GM18517 (cell line): ENCODE measurements around the gene MAGI1.
"Not testable (repeated sequence)": the region's sequence is repeated elsewhere in the genome, so short reads cannot be mapped to it uniquely, and the experiment has no call there.

ENCODE experiments used
- ATAC-seq: cut with Tn5 transposase; IDR thresholded peaks from one replicate; pipeline ENCODE4 v1.9.1; 2021; ENCODE audit warnings: mild to moderate bottlenecking, moderate library complexity; ENCODE audit not compliant: unreplicated experiment

Gene MAGI1

DNA sequence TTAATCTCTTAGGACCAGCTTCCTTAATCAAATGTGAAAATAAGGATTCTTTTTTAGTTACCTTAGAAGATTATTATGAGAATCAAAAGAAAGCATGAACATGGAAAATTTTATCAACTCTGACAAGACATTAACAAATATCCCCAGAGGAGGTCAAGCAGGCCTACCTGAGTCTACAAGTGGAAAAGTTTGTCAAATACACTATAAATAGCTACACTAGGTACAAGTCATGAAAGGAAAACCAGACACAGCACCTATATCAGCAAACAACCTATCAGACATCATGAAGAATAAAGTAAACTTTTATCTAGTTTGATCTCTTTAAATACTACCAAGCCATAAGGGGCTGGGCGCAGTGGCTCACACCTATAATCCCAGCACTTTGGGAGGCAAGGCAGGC, 126.1 kb downstream of the MAGI1 start:
- ATAC-seq: no peak

DNA sequence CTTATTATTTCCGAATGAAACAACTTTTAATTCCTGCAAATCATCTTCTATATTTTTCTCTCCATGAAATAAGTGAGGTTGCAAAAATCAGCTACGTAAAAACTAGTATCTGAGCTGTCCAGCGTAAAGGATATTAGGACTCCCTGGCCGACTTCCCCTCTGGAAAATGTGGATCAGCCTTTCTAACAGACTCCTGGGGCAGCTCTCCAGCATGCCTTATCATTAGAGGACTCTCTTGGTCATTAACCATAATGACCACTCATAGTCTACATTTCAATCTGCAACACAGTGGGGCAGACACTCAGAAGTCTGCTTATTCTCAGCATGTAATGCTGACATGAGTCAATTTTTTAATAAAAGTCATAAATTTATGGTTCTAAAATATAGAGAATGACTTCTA, 130.1 kb downstream of the MAGI1 start:
- no peak for ATAC-seq

DNA sequence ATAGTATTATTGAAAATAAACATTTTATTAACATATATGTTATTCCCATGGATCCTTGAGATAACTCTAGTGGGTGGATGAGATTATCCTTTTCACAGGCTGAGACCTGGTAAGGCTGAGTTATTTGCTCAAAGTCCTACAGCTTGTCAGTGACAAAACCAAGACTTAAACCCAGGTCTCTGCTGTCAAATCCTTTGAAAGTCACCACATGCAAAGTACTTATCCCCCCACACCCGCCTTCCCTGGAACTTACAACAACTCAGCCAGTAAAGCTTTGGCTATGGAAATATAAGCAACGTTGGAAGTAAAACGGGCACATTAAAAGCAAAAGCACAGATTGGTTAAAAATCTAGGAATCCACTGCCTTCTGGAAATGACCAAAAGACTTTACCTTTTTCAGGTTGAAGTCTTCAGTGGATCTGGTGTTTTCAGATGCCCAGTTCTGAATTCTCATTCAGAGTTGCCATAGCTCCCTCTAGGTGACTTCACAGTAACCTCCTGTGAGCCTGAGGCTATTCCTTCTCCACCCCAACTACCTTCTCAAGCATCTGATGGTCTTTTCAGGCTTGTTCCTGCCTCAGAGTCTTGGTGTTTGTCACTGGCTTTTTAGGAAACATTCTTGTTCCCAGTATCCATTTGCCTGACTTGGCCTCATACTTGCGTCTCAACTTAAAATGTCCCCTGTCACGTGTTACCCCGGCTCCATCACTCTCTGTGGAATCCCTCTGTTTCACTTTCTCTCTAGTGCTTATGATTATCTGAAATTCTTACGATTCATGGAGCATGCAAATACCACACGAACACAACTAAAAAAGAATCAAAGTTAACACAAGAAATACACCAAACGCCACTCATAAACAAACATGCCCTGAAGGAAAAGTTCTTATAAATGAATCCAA, 131.2 kb downstream of the MAGI1 start:
- no peak for ATAC-seq

DNA sequence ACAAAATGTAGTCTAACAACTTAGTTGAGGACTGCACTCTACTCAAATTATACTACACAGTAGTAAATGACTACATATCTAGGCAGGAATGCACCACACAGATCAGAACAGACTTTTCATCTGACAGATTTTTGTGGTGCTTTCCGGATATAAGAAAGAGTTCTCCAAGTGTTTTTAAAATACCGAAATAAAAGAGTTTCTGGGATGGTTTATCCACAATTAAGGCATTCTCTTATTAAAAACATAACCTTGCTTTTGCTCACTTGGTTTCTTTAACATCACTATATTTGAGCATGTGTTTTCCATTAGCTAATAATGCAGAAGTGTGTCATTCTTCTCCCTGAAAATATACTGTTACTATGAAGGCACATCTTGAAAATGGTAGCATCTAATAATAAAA, 132.9 kb downstream of the MAGI1 start:
- ATAC-seq: no peak

DNA sequence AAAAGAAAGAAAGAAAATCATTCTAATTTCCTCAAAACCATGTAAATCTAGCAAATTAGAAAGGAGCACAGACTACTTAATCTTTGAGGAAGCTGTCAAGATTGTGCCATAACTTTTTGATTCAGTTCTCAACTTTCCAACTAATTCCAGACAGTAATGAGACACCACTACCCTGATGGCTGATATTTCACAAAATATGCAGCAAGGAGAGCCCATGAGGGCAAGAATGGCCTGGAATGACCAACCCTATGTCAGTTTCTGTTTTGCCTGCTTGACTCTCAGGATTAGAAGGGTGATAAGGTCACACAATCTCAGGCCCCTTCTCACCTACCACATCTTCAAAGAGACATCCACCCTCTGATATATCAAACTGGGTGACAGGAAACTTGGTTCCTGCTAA, 134.7 kb downstream of the MAGI1 start:
- ATAC-seq: no peak

DNA sequence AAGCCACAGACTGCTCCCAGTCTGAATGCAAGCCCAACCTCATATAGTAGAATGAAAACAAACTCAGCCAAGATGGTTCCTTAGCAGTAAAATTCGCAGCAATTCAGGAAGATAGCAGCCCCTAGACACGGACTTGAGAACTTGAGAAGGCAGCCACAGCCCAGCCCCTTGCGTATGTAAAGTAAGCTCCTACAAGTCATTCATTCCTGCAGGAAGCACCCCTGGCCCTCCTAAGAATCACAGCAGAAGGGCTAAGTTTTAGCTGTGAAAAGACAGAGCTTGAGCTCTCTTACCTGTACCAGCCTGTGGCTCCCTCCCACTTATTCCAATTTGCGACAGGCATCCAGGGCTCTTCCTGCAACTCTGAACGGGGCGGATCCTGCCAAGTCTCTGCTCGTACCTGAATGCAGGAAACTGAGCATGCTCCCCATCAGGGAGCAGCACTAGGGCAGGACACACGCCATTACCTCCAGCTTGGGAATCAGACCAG, 136.4 kb downstream of the MAGI1 start:
- ATAC-seq: no peak

DNA sequence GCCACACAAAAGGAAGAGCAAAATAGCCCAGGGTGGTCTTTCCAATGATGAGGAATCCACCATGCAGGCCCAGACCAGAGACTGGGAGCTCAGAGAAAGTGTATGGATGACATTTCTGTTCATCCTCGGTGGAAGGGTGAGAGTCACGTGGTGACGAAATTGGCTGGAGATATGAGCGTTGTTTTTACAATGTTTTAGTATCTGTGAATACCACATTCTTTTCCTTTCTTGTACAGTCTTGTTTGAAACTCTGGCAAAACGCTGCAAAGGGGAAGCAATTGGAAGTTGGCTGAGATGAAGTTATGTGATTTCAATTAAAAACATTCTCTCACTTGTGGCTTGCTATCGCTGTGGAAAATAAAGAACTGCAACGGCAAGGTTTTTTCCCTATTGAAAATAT, 137.5 kb downstream of the MAGI1 start:
- ATAC-seq: no peak

DNA sequence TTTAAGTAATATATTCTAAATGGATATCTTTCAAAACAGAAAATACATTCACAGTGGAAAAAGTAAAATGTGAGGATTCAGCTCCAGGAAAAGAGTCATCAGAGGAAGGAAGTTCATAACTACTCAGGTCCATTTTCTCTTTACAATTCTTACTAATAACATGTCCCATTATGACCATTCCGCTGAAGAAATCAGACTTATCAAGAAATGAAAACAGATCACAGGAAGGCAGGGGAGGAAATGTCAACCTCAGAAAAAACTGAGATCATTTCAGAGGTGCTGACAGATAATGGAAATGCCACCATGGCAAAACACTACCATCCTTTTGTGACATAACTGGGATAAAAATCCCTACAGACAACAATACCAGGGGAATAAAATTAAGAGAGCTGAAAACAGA, 139.5 kb downstream of the MAGI1 start:
- ATAC-seq: no peak

DNA sequence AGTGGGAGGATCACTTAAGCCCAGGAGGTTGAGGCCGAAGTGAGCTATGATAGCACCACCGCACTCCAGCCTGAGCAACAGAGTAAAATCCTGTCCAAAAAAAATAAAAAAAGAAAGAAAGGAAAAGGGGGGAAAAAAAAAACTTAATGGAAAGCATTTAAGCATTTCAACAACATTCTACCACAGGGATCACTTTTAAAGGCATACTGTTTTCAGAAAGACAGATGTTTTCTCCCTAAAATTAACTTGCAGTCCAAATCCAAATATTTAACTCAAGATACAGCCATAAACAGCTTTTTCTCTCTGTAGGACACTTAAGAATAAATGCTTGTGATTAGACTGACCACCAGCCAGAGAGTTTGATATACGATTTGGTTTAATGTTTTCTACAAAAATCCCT, 141.0 kb downstream of the MAGI1 start:
- ATAC-seq: no peak

DNA sequence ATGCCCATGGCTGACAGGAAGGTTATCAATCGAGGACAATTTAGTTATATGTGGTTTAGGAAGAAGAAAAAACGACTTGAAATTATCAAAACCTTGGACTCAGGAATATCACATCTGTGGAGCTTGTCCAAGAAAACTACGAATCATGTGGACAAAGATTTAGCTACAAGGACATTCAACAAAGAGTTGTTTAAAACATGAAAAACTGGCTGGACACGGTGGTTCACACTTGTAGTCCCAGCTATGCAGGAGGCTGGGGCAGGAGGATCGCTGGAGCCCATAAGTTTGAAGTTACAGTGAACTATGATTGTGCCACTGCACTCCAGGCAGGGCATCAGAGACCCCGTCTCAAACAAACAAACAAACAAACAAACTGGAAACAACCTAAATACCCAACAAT, 142.4 kb downstream of the MAGI1 start:
- ATAC-seq: no peak

DNA sequence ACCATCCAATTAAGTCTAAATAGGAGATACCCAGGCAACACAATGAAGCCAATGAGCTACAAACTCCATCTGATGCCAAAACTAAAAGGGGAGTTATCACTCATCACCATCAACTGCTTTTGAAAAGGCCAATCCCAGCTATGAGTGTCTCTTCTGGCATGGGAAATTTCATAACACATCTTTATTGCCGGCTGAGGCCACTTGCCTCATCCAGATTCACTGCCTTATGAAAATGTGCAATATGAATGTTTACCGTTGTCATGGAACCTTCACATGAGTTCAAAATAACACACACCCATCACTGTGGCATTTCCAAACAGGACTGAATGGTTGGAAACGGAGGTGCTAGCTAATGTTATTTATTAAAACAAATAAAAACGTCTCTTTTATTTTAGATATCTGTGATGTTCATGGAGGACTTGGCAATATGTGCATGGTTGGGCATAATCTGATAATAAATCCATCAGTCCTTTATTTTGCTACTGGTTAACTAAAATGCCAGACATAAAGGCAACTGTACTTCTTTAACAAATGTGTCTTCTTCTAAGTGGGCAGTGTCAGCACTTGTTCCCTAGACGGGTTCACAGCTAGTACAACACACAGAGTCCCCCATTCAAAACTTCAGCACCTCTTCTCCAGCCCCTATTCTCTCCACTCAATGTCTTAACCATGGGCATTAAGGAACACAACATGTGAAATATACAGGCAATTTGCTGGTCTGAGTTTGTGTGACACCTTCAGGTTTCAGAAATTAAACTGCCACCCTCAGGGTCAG, 143.9 kb downstream of the MAGI1 start:
- ATAC-seq: no peak

DNA sequence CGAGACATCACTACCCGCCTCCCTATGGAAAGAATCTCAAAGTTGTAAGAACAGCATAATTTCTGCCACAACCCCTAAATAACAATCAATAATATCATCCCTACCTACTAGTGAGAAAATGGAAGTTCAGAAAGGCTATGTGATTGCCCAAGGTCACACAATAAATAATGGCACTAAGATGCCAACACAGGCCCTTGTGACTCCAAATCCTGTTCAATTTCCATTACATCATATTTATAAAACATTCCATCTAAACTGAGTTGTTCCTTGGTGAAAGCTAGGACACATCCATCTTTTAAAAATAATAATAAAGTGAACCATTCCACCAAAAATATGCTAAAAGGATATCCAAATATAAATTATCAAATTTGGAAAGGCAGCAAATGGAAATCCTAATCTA, 144.6 kb downstream of the MAGI1 start:
- no peak for ATAC-seq

DNA sequence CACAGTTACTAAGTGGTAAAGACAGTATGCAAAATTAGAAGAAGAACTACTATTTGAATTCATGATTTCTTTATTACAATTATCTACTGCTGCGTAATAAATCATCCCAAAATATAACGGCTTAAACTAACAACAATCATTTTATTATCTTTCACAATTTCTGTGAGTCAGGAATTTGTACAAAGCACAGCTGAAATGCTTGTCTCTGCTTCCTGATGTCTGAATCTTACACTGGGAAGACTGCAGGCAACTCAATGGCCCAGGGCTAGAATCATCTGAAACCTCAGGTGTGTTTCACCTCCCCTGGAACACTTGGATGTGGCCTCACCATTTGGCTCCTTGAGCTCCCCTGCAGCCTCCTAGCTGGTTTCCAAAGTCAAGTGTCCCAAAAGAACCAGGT, 145.1 kb downstream of the MAGI1 start:
- ATAC-seq: no peak

DNA sequence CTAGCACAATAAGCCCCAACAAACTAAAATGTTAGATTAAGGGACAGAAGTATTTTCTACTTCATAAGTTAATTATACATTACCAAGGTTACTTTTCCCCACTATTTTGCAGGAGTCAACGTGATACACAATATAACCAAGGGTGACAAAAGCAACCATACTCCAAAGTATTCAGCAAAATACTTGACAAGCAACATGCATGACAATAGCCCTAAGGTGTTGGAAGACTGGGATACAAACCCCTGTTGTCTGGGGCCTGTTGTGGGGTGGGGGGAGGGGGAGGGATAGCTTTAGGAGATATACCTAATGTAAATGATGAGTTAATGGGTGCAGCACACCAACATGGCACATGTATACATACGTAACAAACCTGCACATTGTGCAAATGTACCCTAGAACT, 147.2 kb downstream of the MAGI1 start:
- ATAC-seq: not testable (repeated sequence)

DNA sequence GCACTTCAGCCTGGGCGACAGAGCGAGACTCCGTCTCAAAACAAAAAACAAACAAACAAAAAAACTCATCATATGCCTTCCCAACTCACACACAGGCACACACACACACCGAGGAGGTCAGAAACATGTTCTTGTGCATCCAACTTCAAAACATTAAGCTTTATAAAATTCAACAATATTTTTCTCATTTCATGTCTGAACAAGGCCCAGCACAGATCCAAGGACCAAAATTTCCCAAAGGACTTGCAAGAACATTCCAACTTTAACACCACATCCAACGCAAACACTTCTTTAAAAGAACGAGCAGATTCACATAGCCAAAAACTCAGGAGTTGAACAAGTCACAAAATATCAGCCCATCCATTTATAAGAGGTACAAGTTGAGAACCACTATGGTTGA, 148.4 kb downstream of the MAGI1 start:
- ATAC-seq: no peak

DNA sequence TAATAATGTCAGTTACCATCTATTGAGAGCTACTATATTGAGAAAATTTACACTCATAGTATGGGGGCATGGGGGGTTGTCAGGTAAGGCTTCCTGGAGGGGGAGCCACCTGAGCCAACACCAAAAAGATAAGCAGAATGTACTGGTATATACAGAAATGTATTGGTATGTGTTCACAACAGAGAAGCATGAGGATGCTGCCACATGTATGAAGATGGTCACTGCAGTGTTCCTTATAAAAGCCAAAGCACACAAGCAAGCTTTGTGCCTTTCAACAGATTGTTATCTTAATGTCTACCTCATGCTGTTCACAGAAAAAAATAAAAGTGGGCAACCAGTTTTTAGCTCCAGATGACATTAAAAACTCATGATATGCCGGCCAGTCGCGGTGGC, 149.0 kb downstream of the MAGI1 start:
- no peak for ATAC-seq

DNA sequence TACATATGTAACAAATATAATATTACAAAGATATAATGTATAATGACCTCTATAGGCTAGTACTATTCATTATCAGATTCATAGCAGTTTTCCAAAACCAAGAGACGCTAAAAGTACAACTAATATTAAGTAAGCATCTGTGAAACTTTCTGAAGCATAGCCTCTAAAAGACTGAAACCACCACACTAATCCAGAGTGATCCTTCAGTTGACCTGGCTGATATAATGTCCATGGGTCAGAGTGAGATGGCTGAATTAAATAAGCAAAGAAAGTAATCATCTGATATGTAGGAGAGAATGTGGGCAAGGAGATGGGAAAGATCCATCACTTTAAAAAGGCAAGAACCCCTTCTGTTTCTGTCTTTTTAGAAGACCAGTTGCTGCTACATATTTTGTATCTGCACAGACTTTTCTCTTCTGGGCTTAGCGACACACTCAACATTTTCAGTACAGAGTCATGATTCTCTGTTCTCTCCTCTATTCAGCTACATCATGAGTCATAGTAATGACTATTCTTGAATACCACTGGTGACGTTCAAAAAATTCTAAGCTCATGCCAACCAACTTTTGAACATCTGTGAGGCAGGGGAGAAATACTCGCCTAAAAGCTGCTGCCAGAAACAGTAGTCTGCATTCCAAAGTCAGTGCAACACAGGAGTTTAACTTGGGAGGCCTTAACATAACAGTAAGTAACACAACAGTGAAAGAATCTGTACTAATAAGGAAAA, 149.6 kb downstream of the MAGI1 start:
- ATAC-seq: no peak

DNA sequence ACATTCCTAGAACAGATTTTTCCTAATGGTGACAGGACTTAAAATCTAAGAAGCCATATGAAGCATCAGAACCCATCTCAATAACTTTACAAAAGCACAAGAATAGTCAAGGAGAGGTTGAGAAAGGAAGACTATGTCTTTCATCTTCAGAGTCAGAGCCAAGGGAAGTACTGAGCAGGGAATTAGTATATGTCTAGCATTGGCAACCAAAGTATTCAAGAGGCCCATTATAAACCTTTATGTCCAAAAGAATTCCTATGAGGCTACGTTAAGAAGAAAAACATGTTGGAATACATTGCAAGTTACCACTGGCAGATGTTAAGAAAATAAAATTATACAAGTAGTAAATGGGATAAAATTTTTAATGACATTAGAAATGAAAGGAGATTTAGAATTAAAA, 150.5 kb downstream of the MAGI1 start:
- no peak for ATAC-seq

DNA sequence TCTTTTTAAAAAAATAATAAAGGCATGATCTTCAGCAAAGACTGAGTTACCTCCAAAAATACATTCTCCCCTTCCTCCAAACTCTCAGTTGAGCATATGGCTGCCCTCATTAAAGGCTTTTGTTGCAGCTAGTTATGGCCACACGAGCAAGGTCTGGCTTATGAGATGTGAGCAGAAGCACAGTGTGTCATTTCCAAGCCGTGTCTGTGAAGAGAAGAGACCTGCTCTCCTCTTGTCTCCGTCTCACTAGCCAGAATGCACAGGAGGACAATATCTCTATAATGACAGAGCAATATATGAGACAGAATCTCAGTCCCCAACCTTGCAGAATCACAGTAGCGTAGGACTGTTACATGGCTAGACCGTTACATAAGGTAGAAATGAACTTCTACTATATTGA, 152.3 kb downstream of the MAGI1 start:
- ATAC-seq: no peak

DNA sequence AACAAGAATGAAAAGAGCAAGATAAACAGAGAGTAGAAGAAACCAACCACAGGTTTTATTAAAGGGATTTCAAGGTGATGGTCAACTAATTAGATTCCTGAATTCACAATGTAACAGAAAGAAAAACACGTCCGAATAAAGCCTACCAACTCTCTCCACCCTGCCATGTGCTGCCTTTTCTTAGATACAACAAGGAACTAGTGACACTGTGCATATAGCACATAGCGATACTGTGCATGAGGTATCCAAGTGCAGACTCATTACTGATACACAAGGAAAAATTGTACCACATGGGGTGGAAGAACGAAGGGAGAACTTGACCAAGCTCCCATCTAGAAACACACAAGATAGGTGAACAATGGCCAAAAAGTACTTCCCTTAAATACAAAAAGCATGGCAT, 154.6 kb downstream of the MAGI1 start:
- no peak for ATAC-seq

DNA sequence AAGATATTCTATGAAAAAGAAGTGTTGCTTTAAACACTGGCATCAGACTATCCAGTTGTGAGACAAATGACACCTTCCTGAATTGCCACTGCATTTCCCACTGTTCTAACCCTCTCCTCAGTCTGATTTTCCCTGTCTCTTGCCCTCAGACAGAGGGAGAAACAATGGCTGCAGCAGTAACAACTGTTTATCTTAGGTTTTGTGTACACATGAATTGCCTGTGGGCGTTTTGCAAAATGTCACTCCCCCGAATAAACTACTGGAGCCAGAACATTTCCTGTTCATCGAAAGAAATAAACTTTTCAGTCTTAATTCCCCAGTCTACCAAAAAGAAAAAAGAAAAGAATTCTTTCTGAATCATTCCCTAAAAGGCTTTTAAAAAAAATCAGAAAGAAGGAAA, 155.1 kb downstream of the MAGI1 start:
- no peak for ATAC-seq

DNA sequence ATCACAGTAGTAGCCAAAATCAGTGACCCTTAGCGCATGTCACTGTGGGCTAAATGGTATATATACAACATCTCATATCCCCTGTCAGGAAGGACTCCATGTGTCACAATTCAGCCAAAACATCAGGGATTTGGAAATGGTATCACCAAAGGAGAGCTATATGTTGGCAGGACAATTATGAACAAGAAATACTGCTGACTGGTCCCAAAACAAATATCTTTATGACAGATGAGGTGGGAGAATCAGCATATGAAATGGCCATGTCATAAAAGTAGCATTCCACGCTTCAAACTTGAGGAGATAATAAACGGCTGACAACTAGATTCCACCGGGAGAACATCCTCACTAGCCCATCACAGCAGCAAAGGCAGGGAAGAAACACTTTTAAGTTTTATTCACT, 158.4 kb downstream of the MAGI1 start:
- no peak for ATAC-seq
